Astrocyte (in vitro differentiated cells and primary cell): ENCODE results near the gene LAMB1. TPM values are rescaled to one million over a fixed set of nuclear protein-coding genes. Genes with fewer than 3 reads are reported as not detected.

Source experiments
- DNase-seq: peaks from one replicate; pipeline ENCODE4 v3.0.0-alpha.2; 2010; ENCODE audit warnings: low read depth
- FAIRE-seq: peaks from 2 replicates; lab custom pipeline; 2011; peaks lifted over from hg19 to GRCh38; lab: Jason Lieb, UNC
- H2AFZ ChIP-seq: 2 replicates; pipeline ENCODE4 v1.6.0; 2012; ENCODE audit warnings: low read depth, low read length, inconsistent platforms
- H3K27ac ChIP-seq: 2 replicates; pipeline ENCODE4 v1.5.1; 2011; ENCODE audit warnings: low read depth, low read length, inconsistent platforms
- H3K27me3 ChIP-seq: 2 replicates; pipeline ENCODE4 v1.6.0; 2011; ENCODE audit warnings: low read length, inconsistent platforms; ENCODE audit not compliant: insufficient read depth
- H3K36me3 ChIP-seq: 2 replicates; pipeline ENCODE4 v1.5.1; 2011; ENCODE audit warnings: low read length, inconsistent platforms; ENCODE audit not compliant: insufficient read depth
- H3K4me1 ChIP-seq: 2 replicates; pipeline ENCODE4 v1.5.1; 2011; ENCODE audit warnings: low read length, inconsistent platforms; ENCODE audit not compliant: insufficient read depth
- H3K4me2 ChIP-seq: 2 replicates; pipeline ENCODE4 v1.6.0; 2012; ENCODE audit warnings: low read length, inconsistent platforms
- H3K4me3 ChIP-seq: 2 replicates; pipeline ENCODE4 v1.5.1; 2011; ENCODE audit warnings: low read depth, mild to moderate bottlenecking, low read length, inconsistent platforms; ENCODE audit not compliant: insufficient read depth
- H3K79me2 ChIP-seq: 2 replicates; pipeline ENCODE4 v1.6.0; 2012; ENCODE audit warnings: mild to moderate bottlenecking, low read length, inconsistent platforms; ENCODE audit not compliant: insufficient read depth
- H3K9ac ChIP-seq: 2 replicates; pipeline ENCODE4 v1.6.0; 2012; ENCODE audit warnings: mild to moderate bottlenecking, low read length, inconsistent platforms
- H3K9me3 ChIP-seq: 2 replicates; pipeline ENCODE4 v1.5.1; 2012; ENCODE audit warnings: low read depth, mild to moderate bottlenecking, low read length, inconsistent platforms; ENCODE audit not compliant: insufficient read depth
- H4K20me1 ChIP-seq: 2 replicates; pipeline ENCODE4 v1.6.0; 2012; ENCODE audit warnings: low read length, inconsistent platforms; ENCODE audit not compliant: insufficient read depth
- H3K27ac Mint-ChIP-seq: one replicate; pipeline ENCODE4 v1.8.0; 2021; ENCODE audit warnings: mild to moderate bottlenecking, mixed read lengths; ENCODE audit not compliant: unreplicated experiment
- H3K27me3 Mint-ChIP-seq: one replicate; pipeline ENCODE4 v1.8.0; 2021; ENCODE audit warnings: low read depth, mixed read lengths; ENCODE audit not compliant: unreplicated experiment
- H3K36me3 Mint-ChIP-seq: one replicate; pipeline ENCODE4 v1.8.0; 2021; ENCODE audit warnings: low read depth, mixed read lengths; ENCODE audit not compliant: unreplicated experiment
- H3K4me1 Mint-ChIP-seq: one replicate; pipeline ENCODE4 v1.8.0; 2021; ENCODE audit warnings: low read depth, mixed read lengths; ENCODE audit not compliant: unreplicated experiment
- H3K4me3 Mint-ChIP-seq: one replicate; pipeline ENCODE4 v1.8.0; 2021; ENCODE audit warnings: mild to moderate bottlenecking, moderate library complexity, mixed read lengths; ENCODE audit not compliant: unreplicated experiment
- H3K9me3 Mint-ChIP-seq: one replicate; pipeline ENCODE4 v1.8.0; 2021; ENCODE audit warnings: mild to moderate bottlenecking, mixed read lengths; ENCODE audit not compliant: unreplicated experiment
- EZH2 ChIP-seq: IDR thresholded peaks from 2 replicates; pipeline ENCODE4 v1.6.1; 2012; ENCODE audit warnings: mild to moderate bottlenecking, low read length, inconsistent platforms; ENCODE audit not compliant: insufficient read depth
- total RNA-seq: library from RNA; stranded (reverse); gene quantifications from 2 replicates; pipeline ENCODE4 v1.2.1, GENCODE V29; 2021
- TF ChIP-seq, protein P1 (sequence below): IDR thresholded peaks from 2 replicates; pipeline ENCODE4 v1.5.1; 2011; ENCODE audit warnings: low read depth, mild to moderate bottlenecking, inconsistent platforms, low read length, moderate library complexity; ENCODE audit not compliant: insufficient read depth

Gene LAMB1
- total RNA-seq, 1 donor from 2014 or later: 403 TPM

GRCh38 chr7:107976620-107977019, 26.3 kb downstream of the LAMB1 start:
- no peaks in the 10 kb centered on the region for H3K9me3 ChIP-seq
- H3K27me3 Mint-ChIP-seq: no peaks in the 10 kb centered on the region
- H3K4me1 Mint-ChIP-seq: peaks cover 13% of the 10 kb centered on the region
- TF ChIP-seq, protein P1, sequence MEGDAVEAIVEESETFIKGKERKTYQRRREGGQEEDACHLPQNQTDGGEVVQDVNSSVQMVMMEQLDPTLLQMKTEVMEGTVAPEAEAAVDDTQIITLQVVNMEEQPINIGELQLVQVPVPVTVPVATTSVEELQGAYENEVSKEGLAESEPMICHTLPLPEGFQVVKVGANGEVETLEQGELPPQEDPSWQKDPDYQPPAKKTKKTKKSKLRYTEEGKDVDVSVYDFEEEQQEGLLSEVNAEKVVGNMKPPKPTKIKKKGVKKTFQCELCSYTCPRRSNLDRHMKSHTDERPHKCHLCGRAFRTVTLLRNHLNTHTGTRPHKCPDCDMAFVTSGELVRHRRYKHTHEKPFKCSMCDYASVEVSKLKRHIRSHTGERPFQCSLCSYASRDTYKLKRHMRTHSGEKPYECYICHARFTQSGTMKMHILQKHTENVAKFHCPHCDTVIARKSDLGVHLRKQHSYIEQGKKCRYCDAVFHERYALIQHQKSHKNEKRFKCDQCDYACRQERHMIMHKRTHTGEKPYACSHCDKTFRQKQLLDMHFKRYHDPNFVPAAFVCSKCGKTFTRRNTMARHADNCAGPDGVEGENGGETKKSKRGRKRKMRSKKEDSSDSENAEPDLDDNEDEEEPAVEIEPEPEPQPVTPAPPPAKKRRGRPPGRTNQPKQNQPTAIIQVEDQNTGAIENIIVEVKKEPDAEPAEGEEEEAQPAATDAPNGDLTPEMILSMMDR: no peak
- TF ChIP-seq EZH2: no peak
- no peaks in the 10 kb centered on the region for H3K9me3 Mint-ChIP-seq
- peaks cover 92% of the 10 kb centered on the region for H3K36me3 ChIP-seq
- no peak overlapping the region for H3K27ac ChIP-seq
- peaks cover 40% of the 10 kb centered on the region for H3K36me3 Mint-ChIP-seq
- DNase-seq (no peak), FAIRE-seq (no peak)
- peaks cover 83% of the 10 kb centered on the region for H3K79me2 ChIP-seq
- H2AFZ ChIP-seq: no peak overlapping the region
- no peaks in the 10 kb centered on the region for H3K27me3 ChIP-seq
- H3K4me3 ChIP-seq: no peak overlapping the region
- no peak overlapping the region for H3K4me3 Mint-ChIP-seq
- no peak overlapping the region for H3K9ac ChIP-seq
- H3K4me2 ChIP-seq: no peak overlapping the region
- H3K27ac Mint-ChIP-seq: no peak overlapping the region
- H4K20me1 ChIP-seq: peaks cover 82% of the 10 kb centered on the region
- H3K4me1 ChIP-seq: peaks cover 16% of the 10 kb centered on the region

- Histone ChIP-seq H3K4me1 (peaks cover 16% of the 10 kb centered on the region), H3K9me3 (no peaks in the 10 kb centered on the region), H3K36me3 (peaks cover 94% of the 10 kb centered on the region), H3K4me3 (no peak overlapping the region), H3K9ac (no peak overlapping the region), H3K4me2 (no peak overlapping the region), H4K20me1 (peaks cover 76% of the 10 kb centered on the region), H3K79me2 (peaks cover 81% of the 10 kb centered on the region), H3K27me3 (no peaks in the 10 kb centered on the region), H2AFZ (no peak overlapping the region), H3K27ac (no peak overlapping the region)
- Mint-ChIP-seq H3K27me3 (no peaks in the 10 kb centered on the region), H3K4me3 (no peak overlapping the region), H3K27ac (no peak overlapping the region), H3K36me3 (peaks cover 43% of the 10 kb centered on the region), H3K9me3 (no peaks in the 10 kb centered on the region), H3K4me1 (peaks cover 17% of the 10 kb centered on the region)
- DNase-seq (no peak), FAIRE-seq (no peak)
- no peak for TF ChIP-seq EZH2
- TF ChIP-seq, protein P1: no peak
Observed at GRCh38 chr7:107975394-107976013, 27.5 kb downstream of the LAMB1 start.

DNA sequence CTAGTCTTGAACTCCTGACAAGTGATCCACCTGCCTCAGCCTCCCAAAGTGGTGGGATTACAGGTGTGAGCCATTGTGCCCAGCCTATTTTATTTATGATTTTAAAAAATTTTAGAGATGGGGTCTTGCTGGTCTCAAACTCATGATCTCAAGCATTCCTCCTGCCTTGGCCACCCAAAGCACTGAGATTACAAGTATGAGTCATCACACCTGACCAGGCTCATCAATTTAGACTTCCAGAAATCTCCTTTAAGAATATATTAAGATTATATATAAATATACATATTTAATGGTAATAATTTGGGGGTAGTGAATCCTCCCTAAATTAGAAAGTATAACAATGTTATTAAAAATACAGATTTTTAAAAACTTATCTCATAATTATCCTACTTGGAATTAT, 29.1 kb downstream of the LAMB1 start:
- Mint-ChIP-seq H3K4me3 (no peak overlapping the region), H3K27me3 (no peaks in the 10 kb centered on the region), H3K4me1 (peaks cover 17% of the 10 kb centered on the region), H3K9me3 (no peaks in the 10 kb centered on the region), H3K27ac (no peak overlapping the region), H3K36me3 (peaks cover 37% of the 10 kb centered on the region)
- Histone ChIP-seq H3K36me3 (peaks cover 88% of the 10 kb centered on the region), H4K20me1 (peaks cover 70% of the 10 kb centered on the region), H3K9ac (no peak overlapping the region), H3K27me3 (no peaks in the 10 kb centered on the region), H3K79me2 (peaks cover 75% of the 10 kb centered on the region), H3K27ac (no peak overlapping the region), H3K4me3 (no peak overlapping the region), H3K4me2 (no peak overlapping the region), H3K9me3 (no peaks in the 10 kb centered on the region), H2AFZ (no peak overlapping the region), H3K4me1 (peaks cover 16% of the 10 kb centered on the region)
- DNase-seq (no peak), FAIRE-seq (no peak)
- TF ChIP-seq, protein P1: no peak
- TF ChIP-seq EZH2: no peak
